ENCODE measurements around the gene LCN12. TPM values are rescaled to one million over a fixed set of nuclear protein-coding genes. Genes with fewer than 3 reads are reported as not detected.

Gene LCN12
- total RNA-seq, 1 experiment from 2014 or later: not detected

DNA sequence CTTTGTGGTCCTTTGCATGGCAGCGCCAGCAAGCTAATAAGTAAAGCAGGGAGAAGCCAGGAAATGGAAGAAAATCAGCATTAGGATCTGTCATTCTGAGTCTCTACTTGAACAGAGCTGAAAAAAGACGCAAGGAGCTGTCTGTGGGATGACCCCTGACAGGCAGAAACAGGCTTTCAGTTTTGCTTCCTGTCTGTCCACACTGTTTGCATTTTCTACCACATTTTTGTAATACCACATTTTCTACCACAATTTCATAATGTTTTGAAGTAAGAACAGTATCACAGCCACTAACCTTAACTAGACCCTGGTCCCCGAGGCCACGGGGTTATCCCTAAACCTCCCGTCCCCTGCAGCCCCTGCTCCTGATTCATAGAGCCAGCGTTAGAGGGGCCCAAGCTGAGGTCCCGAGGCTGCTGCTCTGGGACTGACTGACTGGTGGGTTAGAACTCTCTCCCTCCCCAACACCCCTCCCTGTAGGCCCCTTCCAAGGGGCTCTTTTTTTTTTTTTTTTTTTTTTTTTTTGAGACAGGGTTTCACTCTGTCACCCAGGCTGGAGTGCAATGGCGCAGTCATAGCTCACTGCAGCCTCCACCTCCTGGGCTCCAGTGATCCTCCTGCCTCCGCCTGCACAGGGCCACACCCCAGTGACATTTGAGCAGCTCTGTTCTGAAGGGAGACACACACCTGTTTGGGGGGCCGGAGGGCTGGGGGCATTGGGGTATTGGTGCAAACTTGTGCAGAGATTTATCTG lies 48.3 kb downstream of the LCN12 start:
- intact Hi-C loops (cut with micrococcal nuclease; ENCODE audit: unreplicated experiment): no loop called here
- no TSS peak for BruUV-seq (replicated peaks)
- no peak for DNase-seq (ENCODE audit: low spot score)
- peaks cover 13% of the 10 kb centered on the region for H3K4me1 ChIP-seq (ENCODE audit: insufficient read depth, low read length, poor library complexity, severe bottlenecking)
- no peaks in the 10 kb centered on the region for H3K9me3 ChIP-seq (ENCODE audit: low read depth, low read length, poor library complexity, severe bottlenecking)
- no peak overlapping the region for H3K27ac ChIP-seq (ENCODE audit: low read depth, low read length, poor library complexity, severe bottlenecking)
- no peak for TF ChIP-seq CTCF (conservative IDR thresholded peaks at IDR 0.05; ENCODE audit: low read depth, low read length)
- TF ChIP-seq EZH2 (IDR thresholded peaks at IDR 0.05; ENCODE audit: borderline replicate concordance, low read depth, low read length, poor library complexity, severe bottlenecking): no peak
- H3K4me3 ChIP-seq (ENCODE audit: low read depth, low read length, poor library complexity, severe bottlenecking): no peak overlapping the region
- H3K36me3 ChIP-seq (ENCODE audit: insufficient read depth, low read length, poor library complexity, severe bottlenecking): no peaks in the 10 kb centered on the region
- H3K27me3 ChIP-seq (replicated peaks; ENCODE audit: insufficient read depth, low read depth, low read length, poor library complexity): no peaks in the 10 kb centered on the region
- POLR2A ChIA-PET (ENCODE audit: low non-redundant PET): no interaction called here
- CTCF ChIA-PET: no interaction called here

- DNase-seq (ENCODE audit: low spot score): no peak
- BruUV-seq (replicated peaks): no TSS peak
- H3K4me1 ChIP-seq (ENCODE audit: insufficient read depth, low read length, poor library complexity, severe bottlenecking): no peaks in the 10 kb centered on the region
- H3K27me3 ChIP-seq (replicated peaks; ENCODE audit: insufficient read depth, low read depth, low read length, poor library complexity): no peaks in the 10 kb centered on the region
- ChIA-PET POLR2A (ENCODE audit: low non-redundant PET) (no interaction called here), CTCF (interaction anchor here (1.2 kb wide), 1 partner anchor 34 kb away, joined by 3 read pairs; no protein-coding TSS in a partner anchor)
- no peaks in the 10 kb centered on the region for H3K9me3 ChIP-seq (ENCODE audit: low read depth, low read length, poor library complexity, severe bottlenecking)
- no peaks in the 10 kb centered on the region for H3K36me3 ChIP-seq (ENCODE audit: insufficient read depth, low read length, poor library complexity, severe bottlenecking)
- H3K27ac ChIP-seq (ENCODE audit: low read depth, low read length, poor library complexity, severe bottlenecking): no peak overlapping the region
- TF ChIP-seq CTCF (conservative IDR thresholded peaks at IDR 0.05; ENCODE audit: low read depth, low read length) (no peak), EZH2 (IDR thresholded peaks at IDR 0.05; ENCODE audit: borderline replicate concordance, low read depth, low read length, poor library complexity, severe bottlenecking) (no peak)
- intact Hi-C loops (cut with micrococcal nuclease; ENCODE audit: unreplicated experiment): no loop called here
- H3K4me3 ChIP-seq (ENCODE audit: low read depth, low read length, poor library complexity, severe bottlenecking): no peak overlapping the region
These were observed 50.0 kb downstream of the LCN12 start for GRCh38 chr9:137001857-137002645.

DNA sequence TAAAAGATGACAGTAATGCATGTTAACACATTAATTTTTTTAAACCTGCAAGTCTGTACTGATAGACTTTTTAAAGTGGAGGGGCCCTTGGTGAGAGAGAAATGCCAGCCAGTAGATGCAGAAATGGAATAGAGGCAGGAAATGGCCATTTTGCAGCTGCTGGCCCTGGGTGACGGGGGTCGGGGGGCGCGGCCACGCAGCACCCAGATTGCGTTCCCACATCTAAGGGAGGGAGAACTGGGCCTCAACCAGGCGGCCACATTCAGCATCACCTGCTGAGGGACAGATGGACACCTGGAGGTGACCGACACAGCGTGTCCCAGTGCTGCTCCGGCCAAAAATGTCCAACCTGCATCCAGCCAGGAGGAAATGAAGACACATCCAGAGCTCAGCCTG lies 50.6 kb downstream of the LCN12 start:
- BruUV-seq (replicated peaks): no TSS peak

More for the DNA sequence above, 50.6 kb downstream of the LCN12 start:
- Histone ChIP-seq H3K27me3 (replicated peaks; ENCODE audit: insufficient read depth, low read depth, low read length, poor library complexity) (no peaks in the 10 kb centered on the region), H3K4me1 (ENCODE audit: insufficient read depth, low read length, poor library complexity, severe bottlenecking) (no peaks in the 10 kb centered on the region), H3K36me3 (ENCODE audit: insufficient read depth, low read length, poor library complexity, severe bottlenecking) (no peaks in the 10 kb centered on the region), H3K27ac (ENCODE audit: low read depth, low read length, poor library complexity, severe bottlenecking) (no peak overlapping the region), H3K4me3 (ENCODE audit: low read depth, low read length, poor library complexity, severe bottlenecking) (no peak overlapping the region), H3K9me3 (ENCODE audit: low read depth, low read length, poor library complexity, severe bottlenecking) (no peaks in the 10 kb centered on the region)
- ChIA-PET POLR2A (ENCODE audit: low non-redundant PET) (no interaction called here), CTCF (interaction anchor here (1.2 kb wide), 1 partner anchor 33 kb away, joined by 3 read pairs; no protein-coding TSS in a partner anchor)
- intact Hi-C loops (cut with micrococcal nuclease; ENCODE audit: unreplicated experiment): no loop called here
- DNase-seq (ENCODE audit: low spot score): no peak
- no peak for TF ChIP-seq CTCF (conservative IDR thresholded peaks at IDR 0.05; ENCODE audit: low read depth, low read length)
- no peak for TF ChIP-seq EZH2 (IDR thresholded peaks at IDR 0.05; ENCODE audit: borderline replicate concordance, low read depth, low read length, poor library complexity, severe bottlenecking)

Data from A673 (cell line).